ENCODE data around the gene FAM234A. TPM values are rescaled to one million over a fixed set of nuclear protein-coding genes. Genes with fewer than 3 reads are reported as not detected.

Gene FAM234A
- total and polyA plus RNA-seq, 2 donors (not counting 3 experiments of a cell fraction or from before 2014, with no cell fraction given), result 70.4 to 89.4 TPM

GRCh38 chr16:269061-269796, 34.6 kb downstream of the FAM234A start:
- no peaks in the 10 kb centered on the region for H3K9me1 ChIP-seq (replicated peaks; ENCODE audit: control insufficient read depth, extremely low read depth, insufficient read depth, low read length)
- no peak overlapping the region for H3K4me3 ChIP-seq (replicated peaks in 1 of 3; ENCODE audit: insufficient read depth in 1 of 3, low read depth in 1 of 3, low read length in 3 of 3)
- H3K9ac ChIP-seq (replicated peaks; ENCODE audit: extremely low read depth, insufficient read depth, low read length), result no peak overlapping the region
- no peak overlapping the region for H3K4me2 ChIP-seq (ENCODE audit: insufficient read depth, low read length)
- no TSS peak for BruUV-seq (replicated peaks)
- H3K9me3 ChIP-seq (replicated peaks; ENCODE audit: control insufficient read depth, insufficient read depth, low read length), result no peaks in the 10 kb centered on the region
- H3K4me1 ChIP-seq (ENCODE audit: control insufficient read depth, extremely low read depth, insufficient read depth, low read length), result no peaks in the 10 kb centered on the region
- H3K79me2 ChIP-seq (ENCODE audit: control insufficient read depth, insufficient read depth, low read length), result no peaks in the 10 kb centered on the region
- no peak for TF ChIP-seq GATA2 (IDR thresholded peaks at IDR 0.05; ENCODE audit: insufficient read depth, insufficient read length, low read depth, low read length)
- TF ChIP-seq MYC (IDR thresholded peaks at IDR 0.05; ENCODE audit: low read depth, low read length), result no peak
- no peak for TF ChIP-seq EZH2 (IDR thresholded peaks at IDR 0.05; ENCODE audit: borderline replicate concordance, low read depth, low read length, severe bottlenecking)
- TF ChIP-seq POLR2A (IDR thresholded peaks at IDR 0.05; ENCODE audit: low read depth, low read length), result no peak
- TF ChIP-seq JUN (IDR thresholded peaks at IDR 0.05; ENCODE audit: borderline replicate concordance, insufficient read depth, insufficient read length, low read depth), result no peak
- no peak for TF ChIP-seq MAX (IDR thresholded peaks at IDR 0.05; ENCODE audit: insufficient read depth, insufficient read length)
- TF ChIP-seq POLR2AphosphoS5 (IDR thresholded peaks at IDR 0.05; ENCODE audit: insufficient read depth, low read depth, low read length), result no peak
- no peak for TF ChIP-seq FOS (IDR thresholded peaks at IDR 0.05; ENCODE audit: borderline replicate concordance, insufficient read depth, low read length)
- TF ChIP-seq CTCF (IDR thresholded peaks at IDR 0.05; ENCODE audit: extremely low read depth in 1 of 2, insufficient read depth in 1 of 2, low read depth in 1 of 2, low read length in 2 of 2), result no peak
- H4K20me1 ChIP-seq (replicated peaks; ENCODE audit: control insufficient read depth, extremely low read depth, insufficient read depth, low read length), result no peaks in the 10 kb centered on the region
- POLR2A ChIA-PET, result no interaction called here
- no peak for FAIRE-seq
- dilution Hi-C loops (cut with MboI; ENCODE audit: extremely low pct_ligation_motif_present, low sequenced_read_pairs) (no loop called here), intact Hi-C loops (cut with micrococcal nuclease) (no loop called here)
- H3K27ac ChIP-seq (ENCODE audit: insufficient read depth, low read depth, low read length), result no peak overlapping the region
- DNase-seq (ENCODE audit: low read depth, low spot score), result no peak
- no peak overlapping the region for H2AFZ ChIP-seq (ENCODE audit: low read depth, low read length)
- CTCF ChIA-PET, result no interaction called here
- H3K27me3 ChIP-seq (ENCODE audit: control insufficient read depth in 2 of 2, insufficient read depth in 2 of 2, low read length in 2 of 2), result no peaks in the 10 kb centered on the region
- peaks cover 0 to 5% of the 10 kb centered on the region in 2 experiments for H3K36me3 ChIP-seq (ENCODE audit: control insufficient read depth in 2 of 2, extremely low read depth in 1 of 2, insufficient read depth in 2 of 2, low read length in 2 of 2)

Data from endothelial cell of umbilical vein (primary cell).